HL-60 (cell line): ENCODE data around the gene TMEM204.

Experiments used
- DNase-seq, 2 experiments: peaks; one replicate each; pipeline ENCODE4 v3.0.0-alpha.2; 2010 to 2020; ENCODE audit warnings: low read depth in 1 of 2, low spot score in 1 of 2
- H3K27ac ChIP-seq: fragments of 250-450 bp; sonication (Bioruptor Pico); replicated peaks from 2 replicates; pipeline ENCODE4 v1.5.1; 2020; ENCODE audit warnings: mild to moderate bottlenecking, moderate library complexity
- H3K27me3 ChIP-seq: fragments of 250-450 bp; sonication (Bioruptor Pico); 2 replicates; pipeline ENCODE4 v1.5.1; 2021; ENCODE audit warnings: mild to moderate bottlenecking, moderate library complexity; ENCODE audit not compliant: insufficient read depth, poor library complexity, severe bottlenecking
- H3K4me3 ChIP-seq: replicated peaks from 2 replicates; pipeline ENCODE4 v1.5.1; 2011; ENCODE audit warnings: mild to moderate bottlenecking, control low read depth, low read length; ENCODE audit not compliant: insufficient read depth
- CTCF ChIP-seq: IDR thresholded peaks from one replicate; pipeline ENCODE4 v1.5.1; 2011; ENCODE audit warnings: low read length, control low read depth, inconsistent platforms; ENCODE audit not compliant: insufficient read depth
- GABPA ChIP-seq: IDR thresholded peaks from 2 replicates; pipeline ENCODE4 v1.6.1; 2012; ENCODE audit warnings: low read depth
- POLR2AphosphoS5 ChIP-seq: IDR thresholded peaks from 2 replicates; pipeline ENCODE4 v1.6.1; 2012; ENCODE audit warnings: low read depth
- REST ChIP-seq: IDR thresholded peaks from 2 replicates; pipeline ENCODE4 v1.6.1; 2012; ENCODE audit warnings: low read depth; ENCODE audit not compliant: insufficient replicate concordance
- SPI1 ChIP-seq: IDR thresholded peaks from 2 replicates; pipeline ENCODE4 v1.6.1; 2012; ENCODE audit warnings: low read depth, mild to moderate bottlenecking, borderline replicate concordance

The TMEM204 gene

GRCh38 chr16:1581804-1582203 lies 48.3 kb downstream of the TMEM204 start:
- TF ChIP-seq SPI1: no peak
- no peak for TF ChIP-seq REST
- TF ChIP-seq POLR2AphosphoS5: no peak
- TF ChIP-seq CTCF: no peak
- TF ChIP-seq GABPA: no peak
- Histone ChIP-seq H3K27me3 (no peaks in the 10 kb centered on the region), H3K4me3 (no peak overlapping the region), H3K27ac (no peak overlapping the region)
- DNase-seq: no peak

- Histone ChIP-seq H3K4me3 (no peak overlapping the region), H3K27me3 (no peaks in the 10 kb centered on the region), H3K27ac (no peak overlapping the region)
- TF ChIP-seq CTCF (no peak), REST (no peak), SPI1 (no peak), GABPA (no peak), POLR2AphosphoS5 (no peak)
- DNase-seq: no peak
Observed at GRCh38 chr16:1583180-1583579, 49.7 kb downstream of the TMEM204 start.

DNA sequence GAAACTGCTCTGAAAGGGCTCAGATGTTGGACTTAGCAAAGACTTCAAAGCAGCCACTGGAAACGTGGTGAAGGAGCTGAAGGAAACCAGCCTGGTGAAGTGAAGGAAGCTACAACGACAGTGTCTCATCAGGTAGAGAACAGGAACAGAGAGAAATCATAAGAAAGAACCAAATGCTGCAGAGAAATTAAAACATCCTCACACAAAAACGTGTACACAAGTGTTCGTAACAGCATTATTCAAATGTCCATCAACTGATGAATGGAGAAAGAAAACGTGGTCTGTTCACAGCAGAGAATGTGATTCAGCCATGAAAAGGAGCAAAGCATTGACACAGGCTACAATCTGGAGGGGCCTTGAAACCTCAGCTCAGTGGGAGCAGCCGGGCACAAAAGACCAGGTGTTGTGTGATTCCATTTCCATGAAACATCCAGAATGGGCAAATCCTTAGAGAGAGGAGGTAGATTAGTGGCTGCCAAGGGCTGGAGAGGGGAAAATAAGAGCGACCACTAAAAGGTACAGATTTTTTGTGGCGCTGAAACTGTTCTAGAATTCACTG lies 51.5 kb downstream of the TMEM204 start:
- no peak for TF ChIP-seq CTCF
- TF ChIP-seq REST: no peak
- TF ChIP-seq SPI1: no peak
- no peak for TF ChIP-seq GABPA
- TF ChIP-seq POLR2AphosphoS5: no peak
- no peak for DNase-seq
- Histone ChIP-seq H3K27ac (no peak overlapping the region), H3K4me3 (no peak overlapping the region), H3K27me3 (no peaks in the 10 kb centered on the region)
